CD4-positive, alpha-beta T cell treated with Interleukin-17A for 4 hours (primary cell): ENCODE data around the gene RBM46.
"Not testable (repeated sequence)": the region's sequence is repeated elsewhere in the genome, so short reads cannot be mapped to it uniquely, and the experiment has no call there.

Experiments
- DNase-seq: peaks from one replicate; pipeline ENCODE4 v3.0.0-alpha.2; 2020; ENCODE audit warnings: mixed read lengths

Gene RBM46

GRCh38 chr4:154838155-154838554, 57.1 kb downstream of the RBM46 start:
- DNase-seq, result no peak

- DNase-seq, result no peak
Observed at GRCh38 chr4:154838694-154839093, 57.6 kb downstream of the RBM46 start.

GRCh38 chr4:154854362-154854761, 73.3 kb downstream of the RBM46 start:
- DNase-seq, result no peak

- no peak for DNase-seq
Observed at GRCh38 chr4:154858166-154858565, 77.1 kb downstream of the RBM46 start.

- DNase-seq, result no peak
Observed at GRCh38 chr4:154868414-154869194, 87.5 kb downstream of the RBM46 start.

GRCh38 chr4:154869301-154869700, 88.2 kb downstream of the RBM46 start:
- DNase-seq, result no peak

- DNase-seq, result no peak
Observed at GRCh38 chr4:154872198-154872597, 91.1 kb downstream of the RBM46 start.

- not testable (repeated sequence) for DNase-seq
Observed at GRCh38 chr4:154874049-154874448, 93.0 kb downstream of the RBM46 start.

- no peak for DNase-seq
Observed at GRCh38 chr4:154877110-154877760, 96.2 kb downstream of the RBM46 start.
